H9 (cell line): Measurements from ENCODE around the gene HK3. TPM values are rescaled to one million over a fixed set of nuclear protein-coding genes. Genes with fewer than 3 reads are reported as not detected.

Experiments
- DNase-seq: peaks from one replicate; pipeline ENCODE4 v3.0.0-alpha.2; 2017
- H2AFZ ChIP-seq: one replicate; pipeline ENCODE4 v1.6.1; 2013; ENCODE audit warnings: mild to moderate bottlenecking, low read length, control low read depth, moderate library complexity
- H2AK5ac ChIP-seq: 2 replicates; pipeline ENCODE4 v1.6.1; 2013; ENCODE audit warnings: low read length, control low read depth, mixed read lengths; ENCODE audit not compliant: insufficient read length
- H2BK120ac ChIP-seq: one replicate; pipeline ENCODE4 v1.6.1; 2013; ENCODE audit warnings: low read depth, mild to moderate bottlenecking, low read length, control low read depth, inconsistent platforms; ENCODE audit not compliant: poor library complexity, severe bottlenecking
- H2BK12ac ChIP-seq: 2 replicates; pipeline ENCODE4 v1.6.1; 2013; ENCODE audit warnings: low read length, control low read depth, mixed read lengths, low read depth; ENCODE audit not compliant: insufficient read length
- H2BK15ac ChIP-seq: 2 replicates; pipeline ENCODE4 v1.6.1; 2013; ENCODE audit warnings: low read depth, low read length, control low read depth
- H2BK20ac ChIP-seq: one replicate; pipeline ENCODE4 v1.6.1; 2013; ENCODE audit warnings: low read depth, mild to moderate bottlenecking, low read length, control low read depth, inconsistent platforms; ENCODE audit not compliant: poor library complexity, severe bottlenecking
- H2BK5ac ChIP-seq: 2 replicates; pipeline ENCODE4 v1.6.1; 2013; ENCODE audit warnings: low read length, control low read depth, mixed read lengths; ENCODE audit not compliant: insufficient read length
- H3K14ac ChIP-seq: 2 replicates; pipeline ENCODE4 v1.6.1; 2013; ENCODE audit warnings: low read length, control low read depth; ENCODE audit not compliant: insufficient read depth
- H3K18ac ChIP-seq: 2 replicates; pipeline ENCODE4 v1.6.1; 2013; ENCODE audit warnings: low read depth, mild to moderate bottlenecking, mixed read lengths, low read length, control low read depth; ENCODE audit not compliant: insufficient read length
- H3K23ac ChIP-seq: 2 replicates; pipeline ENCODE4 v1.6.1; 2013; ENCODE audit warnings: low read length, control low read depth, mixed read lengths, low read depth; ENCODE audit not compliant: insufficient read length
- H3K23me2 ChIP-seq: 2 replicates; pipeline ENCODE4 v1.6.1; 2013; ENCODE audit warnings: low read depth, mild to moderate bottlenecking, mixed read lengths, low read length, control low read depth; ENCODE audit not compliant: insufficient read length, poor library complexity, severe bottlenecking
- H3K27ac ChIP-seq: 2 replicates; pipeline ENCODE4 v1.5.1; 2013; ENCODE audit warnings: low read length, control low read depth, mixed read lengths, low read depth; ENCODE audit not compliant: insufficient read length
- H3K27me3 ChIP-seq: 2 replicates; pipeline ENCODE4 v1.6.1; 2013; ENCODE audit warnings: low read length, control low read depth, inconsistent platforms; ENCODE audit not compliant: insufficient read depth
- H3K4ac ChIP-seq: 2 replicates; pipeline ENCODE4 v1.6.1; 2013; ENCODE audit warnings: low read depth, mild to moderate bottlenecking, control low read depth, inconsistent platforms, low read length, moderate library complexity
- H3K4me1 ChIP-seq: 2 replicates; pipeline ENCODE4 v1.6.1; 2013; ENCODE audit warnings: low read length, control low read depth, inconsistent platforms; ENCODE audit not compliant: insufficient read depth
- H3K4me2 ChIP-seq: 2 replicates; pipeline ENCODE4 v1.6.1; 2013; ENCODE audit warnings: low read length, control low read depth, mixed read lengths; ENCODE audit not compliant: insufficient read length, insufficient read depth
- H3K56ac ChIP-seq: 2 replicates; pipeline ENCODE4 v1.6.1; 2013; ENCODE audit warnings: low read depth, mild to moderate bottlenecking, mixed read lengths, low read length, control low read depth; ENCODE audit not compliant: insufficient read length
- H3K79me1 ChIP-seq: 2 replicates; pipeline ENCODE4 v1.6.1; 2013; ENCODE audit warnings: low read depth, mild to moderate bottlenecking, moderate library complexity, low read length, control low read depth, inconsistent platforms; ENCODE audit not compliant: insufficient read depth, poor library complexity, severe bottlenecking
- H3K79me2 ChIP-seq: 2 replicates; pipeline ENCODE4 v1.6.1; 2013; ENCODE audit warnings: low read length, control low read depth, inconsistent platforms; ENCODE audit not compliant: insufficient read depth
- H3K9ac ChIP-seq: 2 replicates; pipeline ENCODE4 v1.6.1; 2013; ENCODE audit warnings: low read length, control low read depth, mixed read lengths; ENCODE audit not compliant: insufficient read length; ENCODE audit errors: extremely low read depth
- H3K9me3 ChIP-seq: one replicate; pipeline ENCODE4 v1.6.1; 2013; ENCODE audit warnings: low read depth, low read length, inconsistent platforms; ENCODE audit not compliant: control insufficient read depth
- H3T11ph ChIP-seq: one replicate; pipeline ENCODE4 v1.6.1; 2013; ENCODE audit warnings: mild to moderate bottlenecking, low read length, control low read depth, inconsistent platforms
- H4K20me1 ChIP-seq: one replicate; pipeline ENCODE4 v1.6.1; 2013; ENCODE audit not compliant: control insufficient read depth, insufficient read length, insufficient read depth
- H4K5ac ChIP-seq: 2 replicates; pipeline ENCODE4 v1.6.1; 2013; ENCODE audit warnings: low read depth, mild to moderate bottlenecking, mixed read lengths, low read length, control low read depth; ENCODE audit not compliant: insufficient read length
- H4K8ac ChIP-seq: replicated peaks from 2 replicates; pipeline ENCODE4 v1.6.1; 2013; ENCODE audit warnings: low read length, control low read depth, mixed read lengths, low read depth; ENCODE audit not compliant: insufficient read length
- H4K91ac ChIP-seq: 2 replicates; pipeline ENCODE4 v1.6.1; 2013; ENCODE audit warnings: low read depth, mild to moderate bottlenecking, moderate library complexity, mixed read lengths, low read length, control low read depth; ENCODE audit not compliant: insufficient read length
- H3K27ac Mint-ChIP-seq, 3 experiments: 2 replicates in 2 of 3; 3 replicates in 1 of 3; pipeline ENCODE4 v1.8.0; 2020 to 2021; ENCODE audit warnings: mixed read lengths in 3 of 3, mild to moderate bottlenecking in 1 of 3, moderate library complexity in 1 of 3
- H3K27me3 Mint-ChIP-seq: 2 replicates; pipeline ENCODE4 v1.8.0; 2021; ENCODE audit warnings: low read depth, mild to moderate bottlenecking, moderate library complexity, mixed read lengths
- H3K36me3 Mint-ChIP-seq, 3 experiments: 2 replicates in 2 of 3; 3 replicates in 1 of 3; pipeline ENCODE4 v1.8.0; 2020 to 2021; ENCODE audit warnings: low read depth in 3 of 3, mixed read lengths in 3 of 3; ENCODE audit not compliant: insufficient read depth in 1 of 3
- H3K4me1 Mint-ChIP-seq, 2 experiments: 2 replicates each; pipeline ENCODE4 v1.8.0; 2020; ENCODE audit warnings: mixed read lengths in 2 of 2
- H3K4me3 Mint-ChIP-seq, 2 experiments: 2 replicates in 1 of 2; 3 replicates in 1 of 2; pipeline ENCODE4 v1.8.0; 2020 to 2021; ENCODE audit warnings: mild to moderate bottlenecking in 2 of 2, mixed read lengths in 2 of 2, moderate library complexity in 1 of 2
- H3K9me3 Mint-ChIP-seq, 2 experiments: 2 replicates in 1 of 2; 3 replicates in 1 of 2; pipeline ENCODE4 v1.8.0; 2020; ENCODE audit warnings: mild to moderate bottlenecking in 2 of 2, mixed read lengths in 2 of 2, moderate library complexity in 1 of 2
- WGBS: extraction: QIAGEN DNeasy Blood & Tissue Kit; methylation state at CpG from one replicate; pipeline ENCODE4 v1.1.7; 2013; ENCODE audit warnings: missing lambda C conversion rate, low lambda C conversion rate, mixed read lengths; ENCODE audit not compliant: insufficient read length; ENCODE audit errors: extremely low coverage; 5-methylcytosine and 5-hydroxymethylcytosine counted together
- total RNA-seq: library from RNA; stranded (reverse); gene quantifications from 2 replicates; pipeline ENCODE4 v1.2.1, GENCODE V29; 2021
- TF ChIP-seq, protein P1 (sequence below): fragments of 200-600 bp; sonication (generic); conservative IDR thresholded peaks from 3 replicates; pipeline ENCODE4 v1.8.0; 2021; ENCODE audit warnings: antibody characterized with exemption, mild to moderate bottlenecking

HK3 gene
- total RNA-seq, 1 experiment from 2014 or later, result not detected

GRCh38 chr5:176864755-176865154, 34.4 kb downstream of the HK3 start:
- H4K91ac ChIP-seq, result no peak overlapping the region
- peaks cover 4% of the 10 kb centered on the region; the same call in 1 of the 2 replicates for H3K4me1 ChIP-seq
- H3K9me3 ChIP-seq, result no peaks in the 10 kb centered on the region
- no peak overlapping the region for H3K56ac ChIP-seq
- DNase-seq, result no peak
- H2BK20ac ChIP-seq, result no peak overlapping the region
- peaks cover 4% of the 10 kb centered on the region; the same call in 1 of the 2 replicates for H3K27me3 Mint-ChIP-seq
- H3K27ac Mint-ChIP-seq, result no peak overlapping the region
- H3K4me3 Mint-ChIP-seq, result no peak overlapping the region
- no peaks in the 10 kb centered on the region for H3K23me2 ChIP-seq
- no peak overlapping the region for H3K27ac ChIP-seq
- no peak overlapping the region for H3T11ph ChIP-seq
- H3K27me3 ChIP-seq, result no peaks in the 10 kb centered on the region
- no peak overlapping the region for H3K9ac ChIP-seq
- no peaks in the 10 kb centered on the region for H3K36me3 Mint-ChIP-seq
- no peak overlapping the region for H2BK15ac ChIP-seq
- TF ChIP-seq, protein P1, sequence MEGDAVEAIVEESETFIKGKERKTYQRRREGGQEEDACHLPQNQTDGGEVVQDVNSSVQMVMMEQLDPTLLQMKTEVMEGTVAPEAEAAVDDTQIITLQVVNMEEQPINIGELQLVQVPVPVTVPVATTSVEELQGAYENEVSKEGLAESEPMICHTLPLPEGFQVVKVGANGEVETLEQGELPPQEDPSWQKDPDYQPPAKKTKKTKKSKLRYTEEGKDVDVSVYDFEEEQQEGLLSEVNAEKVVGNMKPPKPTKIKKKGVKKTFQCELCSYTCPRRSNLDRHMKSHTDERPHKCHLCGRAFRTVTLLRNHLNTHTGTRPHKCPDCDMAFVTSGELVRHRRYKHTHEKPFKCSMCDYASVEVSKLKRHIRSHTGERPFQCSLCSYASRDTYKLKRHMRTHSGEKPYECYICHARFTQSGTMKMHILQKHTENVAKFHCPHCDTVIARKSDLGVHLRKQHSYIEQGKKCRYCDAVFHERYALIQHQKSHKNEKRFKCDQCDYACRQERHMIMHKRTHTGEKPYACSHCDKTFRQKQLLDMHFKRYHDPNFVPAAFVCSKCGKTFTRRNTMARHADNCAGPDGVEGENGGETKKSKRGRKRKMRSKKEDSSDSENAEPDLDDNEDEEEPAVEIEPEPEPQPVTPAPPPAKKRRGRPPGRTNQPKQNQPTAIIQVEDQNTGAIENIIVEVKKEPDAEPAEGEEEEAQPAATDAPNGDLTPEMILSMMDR, result no peak
- H3K23ac ChIP-seq, result no peak overlapping the region
- H3K18ac ChIP-seq, result no peak overlapping the region
- no peak overlapping the region for H3K4me2 ChIP-seq
- H4K5ac ChIP-seq, result no peak overlapping the region
- H3K4me1 Mint-ChIP-seq, result peaks cover 25 to 46% of the 10 kb centered on the region in 2 experiments
- no peaks in the 10 kb centered on the region for H3K79me2 ChIP-seq
- H2AK5ac ChIP-seq, result no peak overlapping the region
- peaks cover 2% of the 10 kb centered on the region for H4K20me1 ChIP-seq
- no peak overlapping the region for H2BK120ac ChIP-seq
- H2BK5ac ChIP-seq, result no peak overlapping the region
- H3K9me3 Mint-ChIP-seq, result no peaks in the 10 kb centered on the region
- H2AFZ ChIP-seq, result no peak overlapping the region
- H3K14ac ChIP-seq, result no peak overlapping the region; the same call in 1 of the 2 replicates
- H2BK12ac ChIP-seq, result no peak overlapping the region
- no peak overlapping the region for H4K8ac ChIP-seq
- no CpG with 5 or more reads among the region's 8 CpGs for WGBS
- H3K4ac ChIP-seq, result no peak overlapping the region
- H3K79me1 ChIP-seq, result no peaks in the 10 kb centered on the region
